Renal cortex interstitium (tissue), 3 donors: ENCODE data around the gene GPR65. TPM values are rescaled to one million over a fixed set of nuclear protein-coding genes. Genes with fewer than 3 reads are reported as not detected.

Source experiments
- polyA plus RNA-seq, 3 donors: library from polyadenylated mRNA; unstranded; fragments of 120-200 nt; gene quantifications; one replicate each; pipeline ENCODE4 v1.2.1, GENCODE V29; 2013; ENCODE audit not compliant: insufficient read length in 3 of 3

The GPR65 gene
- polyA plus RNA-seq, 3 donors, result 0.50 to 0.80 (median 0.50) TPM

Other genes with a start within 250 kb of the GPR65 start
- 10 to 100 TPM; 39.1 to 42.2 (median 42.0) TPM for gene GALC, start 12.0 kb upstream of the GPR65 start, polyA plus RNA-seq